ENCODE measurements around the gene ATXN7L2. TPM values are rescaled to one million over a fixed set of nuclear protein-coding genes. Genes with fewer than 3 reads are reported as not detected.

Gene ATXN7L2
- total and polyA plus RNA-seq, 10 of the 15 experiments (the other 5 are each of a cell fraction or from before 2014, with no cell fraction given): 0.27 to 7.4 (median 4.9) TPM

- Histone ChIP-seq H3K4me3 (no peak overlapping the region), H3K4me1 (ENCODE audit: control insufficient read depth, insufficient read depth, low read length) (no peaks in the 10 kb centered on the region), H3K27me3 (replicated peaks in 1 of 2; ENCODE audit: control insufficient read depth in 2 of 2, insufficient read depth in 2 of 2, low read length in 1 of 2) (peaks cover 0 to 4% of the 10 kb centered on the region in 2 experiments; a peak in 2 of 4 replicates), H3K9ac (ENCODE audit: control insufficient read depth, insufficient read depth, low read length) (no peak overlapping the region), H3K79me2 (ENCODE audit: control insufficient read depth, insufficient read depth, low read length) (no peaks in the 10 kb centered on the region), H3K4me2 (ENCODE audit: control insufficient read depth, insufficient read depth) (no peak overlapping the region), H3K27ac (ENCODE audit: control insufficient read depth, insufficient read depth) (no peak overlapping the region), H3K36me3 (ENCODE audit: control insufficient read depth in 2 of 2, insufficient read depth in 2 of 2, low read length in 1 of 2) (no peaks in the 10 kb centered on the region), H2AFZ (ENCODE audit: control insufficient read depth, low read depth, low read length) (no peak overlapping the region), H3K9me3 (replicated peaks; ENCODE audit: control insufficient read depth, insufficient read depth, low read length) (no peaks in the 10 kb centered on the region), H4K20me1 (ENCODE audit: control insufficient read depth, insufficient read depth) (no peaks in the 10 kb centered on the region)
- intact Hi-C loops (cut with micrococcal nuclease; ENCODE audit: unreplicated experiment) (no loop called here), in situ Hi-C loops (cut with MboI) (no loop called here)
- RAD21 ChIA-PET (ENCODE audit: unreplicated experiment): interaction anchor here (0.7 kb wide), 1 partner anchor 218 kb away, joined by 3 read pairs; no protein-coding TSS in a partner anchor
- BruUV-seq (replicated peaks): no TSS peak
- CTCF ChIA-PET: interaction anchor here (0.6 to 1.2 kb wide), 2 partner anchors 14 to 74 kb away, joined by 3 to 5 read pairs; no protein-coding TSS in a partner anchor
- WGBS (ENCODE audit: insufficient coverage, insufficient replicate concordance, low lambda C conversion rate, missing lambda C conversion rate): 15% methylated on average over 3 of the region's 3 CpGs
- no peak for FAIRE-seq
- SMC1A ChIA-PET (ENCODE audit: uncharacterized antibody, unreplicated experiment): no interaction called here
- ATAC-seq: no peak
- POLR2A ChIA-PET: no interaction called here
- DNase-seq (ENCODE audit: low read depth, low spot score): no peak
- TF ChIP-seq USF1 (IDR thresholded peaks at IDR 0.05; ENCODE audit: borderline replicate concordance, extremely low read length, insufficient read depth, low read depth, low read length) (no peak), NKRF (conservative IDR thresholded peaks at IDR 0.05) (no peak), YBX1 (IDR thresholded peaks at IDR 0.05) (no peak), BRCA1 (IDR thresholded peaks at IDR 0.05; ENCODE audit: low read depth, low read length) (no peak), ATF7 (IDR thresholded peaks at IDR 0.05; ENCODE audit: low read depth) (no peak), CHD1 (IDR thresholded peaks at IDR 0.05; ENCODE audit: low read depth, low read length) (no peak), ASH2L (IDR thresholded peaks at IDR 0.05; ENCODE audit: borderline replicate concordance, low read depth) (no peak), FOS (IDR thresholded peaks at IDR 0.05; ENCODE audit: borderline replicate concordance, extremely low read depth, insufficient read length) (no peak), HSF1 (IDR thresholded peaks at IDR 0.05; ENCODE audit: low read depth, low read length) (no peak), ESRRA (IDR thresholded peaks at IDR 0.05; ENCODE audit: low read length) (no peak), SUPT20H (IDR thresholded peaks at IDR 0.05; ENCODE audit: borderline replicate concordance, control insufficient read depth, low read depth, low read length) (no peak), EED (IDR thresholded peaks at IDR 0.05; ENCODE audit: low read depth) (no peak), NR2C2 (IDR thresholded peaks at IDR 0.05; ENCODE audit: borderline replicate concordance, control insufficient read depth, insufficient read length, low read depth) (no peak), EP300 (IDR thresholded peaks at IDR 0.05; ENCODE audit: borderline replicate concordance in 1 of 2, control insufficient read depth in 1 of 2, low read depth in 2 of 2, low read length in 2 of 2) (no peak), ZNF24 (IDR thresholded peaks at IDR 0.05) (no peak)
These were observed 10.9 kb upstream of the ATXN7L2 start for GRCh38 chr1:109472779-109473178.

All from GM12878 (cell line).